Measurements from ENCODE around the gene KCNG3.
"Not testable (repeated sequence)": the region's sequence is repeated elsewhere in the genome, so short reads cannot be mapped to it uniquely, and the experiment has no call there.

KCNG3 gene

DNA sequence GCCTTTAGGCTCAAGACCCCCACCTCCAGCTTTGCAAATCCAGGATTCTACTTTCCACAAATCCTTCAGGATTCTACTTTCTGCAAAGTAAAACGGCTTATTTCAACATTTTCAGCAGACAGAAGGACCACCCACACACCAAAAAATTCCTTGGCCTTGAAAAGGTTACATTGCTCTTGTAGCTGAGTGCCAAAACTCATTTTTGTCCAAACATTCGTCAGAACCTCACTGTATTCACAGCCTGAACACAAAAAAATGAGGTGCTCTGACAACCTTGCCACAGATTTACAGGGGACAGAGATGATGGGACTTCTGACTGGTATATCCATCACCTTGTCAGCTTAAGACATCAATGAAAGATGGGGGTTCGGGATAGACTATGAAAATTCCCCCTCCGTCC is 69.7 kb downstream of the KCNG3 start:
- DNase-seq, result no peak

DNA sequence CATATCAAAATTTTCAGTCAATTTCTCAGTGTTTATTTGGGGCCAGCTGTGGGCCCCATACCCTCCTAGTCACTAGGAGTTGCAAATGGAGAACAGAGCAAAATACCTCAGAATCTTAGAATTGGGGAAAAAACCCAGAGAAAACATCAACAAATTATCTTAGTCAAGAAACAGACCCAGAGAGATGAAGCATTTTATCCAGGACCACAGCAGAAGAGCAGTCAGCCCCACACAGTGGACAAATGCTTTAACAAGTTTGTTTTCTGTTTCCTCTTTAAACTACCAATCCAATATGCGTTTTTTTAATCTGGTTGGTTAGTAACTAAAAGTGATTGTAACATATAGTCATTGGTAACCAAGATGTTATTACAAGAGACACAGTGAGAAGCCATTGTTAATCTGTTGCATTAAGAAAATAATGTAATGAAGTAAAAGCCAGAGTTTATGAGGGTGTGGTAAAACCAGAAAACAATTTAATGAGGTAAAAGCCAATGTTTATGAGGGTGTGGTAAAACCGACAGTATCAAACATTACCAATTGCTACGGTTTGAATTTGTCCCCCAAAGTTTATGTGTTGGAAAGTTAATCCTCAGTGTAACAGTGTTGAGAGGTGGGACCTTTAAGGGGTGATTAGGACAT is 72.1 kb downstream of the KCNG3 start:
- no peak for DNase-seq

DNA sequence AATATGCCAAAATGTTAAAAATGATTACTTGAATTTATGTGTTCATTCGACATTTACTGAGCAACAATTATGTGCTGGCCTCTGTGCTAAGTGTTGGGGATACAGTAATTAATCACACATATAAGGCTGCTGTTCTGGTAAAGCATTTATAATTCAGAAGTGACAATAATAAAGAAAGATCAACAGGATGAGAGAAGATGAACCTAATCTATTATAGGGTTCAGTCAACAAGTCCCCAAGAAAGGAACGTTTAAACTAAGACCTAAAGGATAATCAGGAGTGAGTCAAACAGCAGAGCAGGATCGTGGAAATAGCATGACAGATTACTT is 72.7 kb downstream of the KCNG3 start:
- no peak for DNase-seq

DNA sequence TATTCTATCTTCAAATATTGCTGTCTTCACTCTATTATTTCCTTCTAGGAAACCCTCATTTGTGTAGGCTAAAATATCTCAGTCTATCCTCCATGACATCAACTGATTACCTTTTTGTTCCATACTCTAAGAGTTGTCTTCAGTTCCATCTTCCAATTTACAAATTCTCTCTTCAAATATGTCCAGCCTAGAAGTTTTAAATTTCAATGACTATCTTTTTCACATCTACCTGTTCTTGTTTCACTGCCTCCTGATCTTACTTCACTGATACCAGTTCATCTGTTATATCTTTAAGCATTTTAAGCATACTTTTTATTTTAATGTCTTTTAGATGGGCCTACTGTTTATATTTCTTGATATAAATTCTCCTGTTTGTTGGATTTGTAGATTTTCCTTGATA is 79.1 kb downstream of the KCNG3 start:
- no peak for DNase-seq

DNA sequence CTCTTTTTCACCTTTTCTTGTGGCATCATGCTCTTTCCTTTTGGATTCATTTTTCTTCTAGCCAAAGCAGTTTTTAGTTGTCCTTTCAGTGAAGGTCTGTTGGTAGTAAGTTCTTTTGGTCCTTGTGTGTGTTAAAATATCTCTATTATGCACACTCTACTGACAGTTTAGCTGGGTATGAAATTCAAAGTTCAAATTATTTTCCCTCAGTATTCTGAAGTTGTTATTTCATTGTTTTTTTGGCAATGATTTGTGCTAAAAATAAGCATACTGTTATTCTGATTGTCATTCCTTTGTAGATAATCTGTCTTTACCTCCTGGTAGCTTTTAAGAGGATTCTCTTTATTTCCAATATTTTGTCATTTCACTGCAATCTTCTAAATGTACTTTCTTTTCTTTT is 79.6 kb downstream of the KCNG3 start:
- DNase-seq, result no peak

DNA sequence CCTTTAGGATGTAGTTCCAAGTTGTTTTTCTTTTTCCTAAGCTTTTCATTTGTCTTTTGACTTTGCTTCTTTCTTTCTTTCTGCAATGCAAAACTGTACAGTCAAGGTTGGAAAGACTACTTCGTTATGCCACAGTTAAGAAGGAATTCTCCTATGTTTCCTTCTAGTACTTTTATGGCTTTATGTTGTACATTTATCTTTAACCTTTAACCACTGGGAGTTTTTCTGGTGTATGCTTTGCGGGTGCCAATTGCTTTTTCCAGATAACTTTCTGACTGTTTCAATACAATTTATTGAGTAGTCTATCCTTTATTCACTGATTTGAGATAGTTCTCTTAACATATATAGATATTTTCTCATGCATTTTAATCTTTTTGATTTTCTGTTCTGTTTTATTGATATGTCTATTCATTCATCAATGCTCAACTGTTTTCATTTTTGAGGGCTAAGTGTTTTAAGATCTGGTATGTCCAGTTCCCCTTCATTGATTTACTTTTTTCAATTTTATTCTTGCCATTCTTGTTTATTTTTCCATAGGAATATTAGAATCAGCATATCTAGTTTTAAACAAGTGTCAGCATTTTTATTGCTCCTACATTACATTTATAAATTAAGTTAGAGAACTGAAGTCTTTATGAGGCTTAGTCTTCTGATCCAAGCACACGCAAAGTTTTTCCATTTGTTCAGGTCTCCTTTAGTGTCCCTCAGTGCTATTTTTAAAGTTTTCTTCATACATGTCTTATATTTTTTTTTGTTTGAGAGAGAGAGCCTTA is 82.9 kb downstream of the KCNG3 start:
- no peak for DNase-seq

DNA sequence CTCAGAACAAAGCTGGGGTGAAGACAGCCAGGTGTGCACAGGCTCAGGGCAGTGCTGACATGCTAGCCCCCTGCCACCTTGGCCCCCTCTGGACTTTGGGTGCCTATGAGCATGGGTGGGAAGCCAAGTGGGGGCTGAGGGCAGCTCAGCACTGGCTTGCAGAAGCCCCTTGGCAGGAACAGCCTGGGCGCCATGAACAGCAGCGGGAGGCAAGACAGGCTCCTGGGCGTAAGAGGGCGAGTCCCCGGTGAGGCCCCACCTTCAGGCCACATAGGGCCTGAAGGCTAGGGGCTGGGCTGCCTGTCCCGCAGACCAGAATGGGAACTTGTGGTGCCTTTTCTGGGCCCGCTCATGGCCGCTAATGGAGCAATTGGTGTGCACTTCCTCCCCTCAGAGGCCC is 85.8 kb downstream of the KCNG3 start:
- DNase-seq, result no peak

DNA sequence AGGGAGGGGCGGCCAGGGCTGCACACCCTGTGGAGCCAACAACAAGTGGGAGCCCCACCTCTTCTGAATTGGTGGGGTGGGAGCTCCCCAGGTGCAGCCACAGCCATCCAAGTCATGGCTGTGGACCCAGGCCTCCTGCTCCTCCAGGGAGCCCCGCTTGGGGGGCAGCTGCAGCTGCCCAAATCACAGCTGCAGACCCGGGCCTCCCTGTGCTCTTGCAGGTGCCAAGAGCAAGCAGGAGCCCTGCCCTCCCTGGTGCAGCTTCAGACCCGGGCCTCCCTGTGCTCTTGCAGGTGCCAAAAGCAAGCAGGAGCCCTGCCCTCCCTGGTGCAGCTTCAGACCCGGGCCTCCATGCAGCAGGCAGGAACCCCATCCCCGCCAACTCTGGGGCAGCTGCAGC is 86.3 kb downstream of the KCNG3 start:
- DNase-seq, result no peak

DNA sequence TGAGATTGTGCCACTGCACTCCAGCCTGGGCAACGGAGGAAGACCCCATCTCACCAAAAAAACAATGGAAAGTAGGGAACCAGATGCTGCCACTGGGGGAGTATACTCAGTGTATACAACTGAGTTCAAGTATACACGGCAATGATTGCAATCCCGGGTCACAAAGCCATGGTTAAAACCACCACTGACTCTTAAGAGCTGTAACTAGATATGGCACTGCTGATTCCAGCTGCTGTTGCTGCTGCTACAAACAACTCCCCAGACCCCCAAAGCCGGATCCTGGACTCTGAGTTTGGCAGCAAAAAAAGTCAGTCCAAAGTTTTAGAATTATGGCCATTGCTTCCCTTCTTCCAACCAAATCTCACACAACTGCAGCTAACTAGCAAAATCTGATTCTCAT is 89.1 kb downstream of the KCNG3 start:
- DNase-seq, result no peak

DNA sequence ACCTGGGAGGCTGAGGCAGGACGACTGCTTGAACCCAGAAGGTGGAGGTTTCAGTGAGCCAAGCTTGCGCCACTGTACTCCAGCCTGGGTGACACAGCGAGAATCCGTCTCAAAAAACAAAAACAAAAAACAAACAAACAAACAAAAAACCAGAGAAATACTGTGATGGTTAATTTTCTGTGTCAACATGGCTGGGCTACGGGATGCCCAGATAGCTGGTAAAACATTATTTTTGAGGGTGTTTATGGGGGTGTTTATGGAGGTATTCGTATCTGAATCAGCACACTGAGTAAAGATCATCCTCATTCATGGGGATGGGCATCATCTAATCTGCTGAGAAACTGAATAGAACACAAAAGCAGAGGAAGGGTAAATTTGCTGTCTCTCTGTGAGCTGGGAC is 92.0 kb downstream of the KCNG3 start:
- DNase-seq, result no peak

DNA sequence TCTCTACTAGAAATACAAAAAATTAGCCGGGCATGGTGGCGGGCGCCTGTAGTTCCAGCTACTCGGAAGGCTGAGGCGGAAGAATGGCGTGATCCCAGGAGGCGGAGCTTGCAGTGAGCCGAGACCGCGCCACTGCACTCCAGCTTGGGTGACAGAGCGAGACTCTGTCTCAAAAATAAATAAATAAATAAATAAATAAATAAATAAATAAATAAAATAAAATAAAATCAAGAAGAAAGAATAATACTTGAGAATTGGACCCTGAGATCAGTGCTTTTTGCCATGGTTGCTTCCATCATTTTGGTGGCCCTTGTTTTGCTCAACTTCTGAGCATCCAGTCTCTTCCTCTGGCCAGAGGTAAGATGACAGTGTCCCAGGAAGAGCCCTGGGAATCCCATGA is 95.7 kb downstream of the KCNG3 start:
- not testable (repeated sequence) for DNase-seq

DNA sequence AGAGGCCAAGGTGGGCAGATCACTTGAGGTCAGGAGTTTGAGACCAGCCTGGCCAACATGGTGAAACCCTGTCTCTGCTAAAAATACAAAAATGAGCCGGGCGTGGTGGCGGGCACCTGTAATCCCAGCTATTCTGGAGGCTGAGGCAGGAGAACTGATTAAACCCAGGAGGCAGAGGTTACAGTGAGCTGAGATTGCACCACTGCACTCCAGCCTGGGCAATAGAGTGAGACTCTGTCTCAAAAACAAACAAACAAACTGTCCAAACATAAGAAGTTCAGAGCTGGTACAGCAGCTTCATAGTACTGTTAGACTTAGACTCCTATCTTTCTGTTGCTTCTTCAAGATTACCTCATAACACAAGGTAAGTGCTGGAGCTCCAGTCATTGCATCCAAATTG is 100.5 kb downstream of the KCNG3 start:
- not testable (repeated sequence) for DNase-seq

DNA sequence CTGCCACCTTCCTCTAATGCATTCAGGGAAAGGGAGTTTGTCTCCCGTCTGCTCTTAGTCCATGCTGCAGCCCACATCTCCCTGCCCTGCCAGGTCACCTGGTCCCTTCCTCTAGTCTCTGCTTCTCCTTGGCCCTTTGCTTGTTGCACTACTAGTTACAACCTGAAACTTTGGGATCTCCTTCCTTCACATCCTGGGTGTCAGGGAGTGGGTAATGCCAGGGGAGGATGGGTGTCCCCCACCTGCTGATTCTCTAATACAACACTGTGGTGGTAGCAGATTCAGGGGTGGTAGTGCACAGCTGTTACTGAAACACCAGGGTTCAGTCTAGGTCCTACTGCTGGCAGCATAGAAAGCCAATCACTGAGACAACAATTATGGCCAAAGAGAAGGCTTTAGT is 101.6 kb downstream of the KCNG3 start:
- DNase-seq, result no peak
